A549 (cell line): ENCODE measurements around the gene SLC6A6. TPM values are rescaled to one million over a fixed set of nuclear protein-coding genes. Genes with fewer than 3 reads are reported as not detected.

ENCODE experiments used
- ATAC-seq, 2 experiments: fragments of 200-7000 bp in 1 of 2; fragments of >200 bp in 1 of 2; cut with Nextera tagmentation in 1 of 2; cut with Tn5 transposase in 1 of 2; 3 replicates each; pipeline versions ENCODE4 v1.8.0 to v1.9.1; 2018 to 2020; ENCODE audit warnings: mild to moderate bottlenecking in 1 of 2, moderate library complexity in 1 of 2
- CTCF ChIA-PET: fragments of 300-600 bp; sonication (Branson Sonifier 250); formaldehyde crosslinking; extraction: SDS; loops from one replicate; lab custom pipeline; 2021; ENCODE audit warnings: antibody characterized with exemption, inconsistent platforms; lab: Yijun Ruan, JAX
- POLR2A ChIA-PET: fragments of 350-600 bp; formaldehyde crosslinking; extraction: SDS; loops from one replicate; lab custom pipeline; 2021; ENCODE audit warnings: antibody characterized with exemption, inconsistent platforms; lab: Yijun Ruan, JAX
- DNase-seq, 2 experiments: peaks; one replicate each; pipeline versions ENCODE4 v3.0.0 to v3.0.0-alpha.2; 2011 to 2016; ENCODE audit warnings: low read depth in 1 of 2, low spot score in 1 of 2
- FAIRE-seq: peaks from 2 replicates; lab custom pipeline; 2011; peaks lifted over from hg19 to GRCh38; lab: Jason Lieb, UNC
- H3K27ac ChIP-seq, 2 experiments: fragments of >200 bp; sonication (Bioruptor Twin); formaldehyde crosslinking; 3 replicates each; pipeline ENCODE4 v1.5.1; 2016 to 2017
- H3K4me1 ChIP-seq: fragments of >200 bp; sonication (Bioruptor Twin); formaldehyde crosslinking; 3 replicates; pipeline ENCODE4 v1.6.1; 2016
- H3K4me2 ChIP-seq: fragments of >200 bp; sonication (Bioruptor Twin); formaldehyde crosslinking; 3 replicates; pipeline ENCODE4 v1.6.1; 2016
- H3K4me3 ChIP-seq: fragments of >200 bp; sonication (Bioruptor Twin); formaldehyde crosslinking; 3 replicates; pipeline ENCODE4 v1.5.1; 2016
- H3K9me3 ChIP-seq: fragments of >200 bp; sonication (Bioruptor Twin); formaldehyde crosslinking; 3 replicates; pipeline ENCODE4 v1.6.1; 2016
- GATA3 ChIP-seq: IDR thresholded peaks from 2 replicates; pipeline ENCODE4 v1.6.1; 2012; ENCODE audit warnings: borderline replicate concordance
- PHF8 ChIP-seq: fragments of 200-600 bp; sonication (generic); IDR thresholded peaks from 2 replicates; pipeline ENCODE4 v1.6.1; 2016; ENCODE audit warnings: low read depth, mild to moderate bottlenecking, antibody characterized with exemption, moderate library complexity, borderline replicate concordance
- RNF2 ChIP-seq: fragments of 200-600 bp; sonication (generic); IDR thresholded peaks from 2 replicates; pipeline ENCODE4 v1.6.1; 2016; ENCODE audit warnings: low read depth, mild to moderate bottlenecking, antibody characterized with exemption, moderate library complexity, borderline replicate concordance
- SREBF2 ChIP-seq: fragments of 450-650 bp; IDR thresholded peaks from 2 replicates; pipeline ENCODE4 v1.6.1; 2014; ENCODE audit warnings: mild to moderate bottlenecking, moderate library complexity
- ZFP36 ChIP-seq: fragments of 450-650 bp; IDR thresholded peaks from 2 replicates; pipeline ENCODE4 v1.6.1; 2014; ENCODE audit warnings: borderline replicate concordance; ENCODE audit not compliant: partially characterized antibody
- WGBS: methylation state at CpG from one replicate; pipeline ENCODE4 v1.1.6; 2017; ENCODE audit errors: missing lambda C conversion rate; 5-methylcytosine and 5-hydroxymethylcytosine counted together
- polyA plus RNA-seq, 4 experiments: library from polyadenylated mRNA; depleted of rRNA in 3 of 4; stranded (reverse); fragments of >200 nt; fragmentation: RNase III in 1 of 4; extraction: RNeasy Plus Mini Kit Qiagen cat#74134 plus additional on column Dnase treatment in 1 of 4; gene quantifications; 2 replicates in 3 of 4; 3 replicates in 1 of 4; pipeline ENCODE4 v1.2.3, GENCODE V29; 2011 to 2017
- TF ChIP-seq, protein P1 (sequence below): fragments of >200 bp; sonication (Bioruptor Twin); formaldehyde crosslinking; IDR thresholded peaks from 3 replicates; pipeline ENCODE4 v1.5.1; 2016
- TF ChIP-seq, protein P2 (sequence below): fragments of >200 bp; sonication (Bioruptor Twin); formaldehyde crosslinking; IDR thresholded peaks from 3 replicates; pipeline ENCODE4 v1.6.1; 2016
- TF ChIP-seq, protein P3 (sequence below): fragments of >200 bp; sonication (Bioruptor Twin); formaldehyde crosslinking; IDR thresholded peaks from 2 replicates; pipeline ENCODE4 v1.6.1; 2016
- TF ChIP-seq, protein P4 (sequence below): IDR thresholded peaks from 2 replicates; pipeline ENCODE4 v1.6.1; 2012

SLC6A6 gene
- polyA plus RNA-seq, 2 of the 4 experiments (the other 2 are of a cell fraction) = 73.3 to 73.8 TPM

DNA sequence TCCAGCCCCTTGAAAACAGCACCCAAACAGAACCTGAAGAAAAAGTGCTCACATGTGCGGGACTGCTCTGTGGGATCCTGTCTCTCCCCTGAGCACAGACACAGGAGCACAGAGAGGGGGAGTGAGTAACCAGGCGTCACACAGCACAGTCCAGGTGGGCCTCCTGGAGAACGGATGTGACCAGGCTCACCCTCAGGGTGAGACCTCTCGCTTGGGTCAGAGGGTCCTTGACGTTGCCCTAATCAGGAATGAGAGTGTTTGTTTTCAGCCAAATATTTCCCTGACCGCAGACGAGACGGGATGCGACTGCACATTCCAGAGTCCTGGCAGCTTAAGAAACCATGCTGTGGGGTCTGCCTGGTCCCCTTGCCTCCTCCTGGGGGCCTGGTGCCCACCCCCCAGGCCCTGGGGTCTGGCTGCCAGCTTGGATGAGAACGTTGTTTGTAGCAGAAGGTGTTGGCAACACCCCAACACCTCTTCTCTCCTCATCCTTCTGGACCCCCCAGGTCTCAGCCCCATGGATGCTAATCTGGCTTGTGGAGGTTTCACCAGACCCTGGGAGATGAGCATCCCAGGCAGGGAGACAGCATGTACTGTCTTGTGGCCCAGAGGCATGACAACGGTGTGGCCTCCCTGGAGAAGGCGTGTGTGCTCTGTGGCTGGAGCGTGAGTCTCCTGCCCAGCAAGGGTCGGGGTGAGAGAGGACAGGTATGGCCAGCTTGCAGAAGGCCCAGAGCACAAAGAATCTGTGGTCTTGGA is 42.1 kb upstream of the SLC6A6 start:
- Histone ChIP-seq H3K4me2 (no peak overlapping the region), H3K9me3 (no peaks in the 10 kb centered on the region)
- TF ChIP-seq PHF8 = no peak
- peak; percentile 49 for TF ChIP-seq ZFP36
- TF ChIP-seq, all 56 proteins: peak for 1
- WGBS = 69% methylated on average over 13 of the region's 14 CpGs
- FAIRE-seq (no peak), DNase-seq (no peak), ATAC-seq (peak in 1 of 2 experiments; percentile 15; a peak in 2 of 6 replicates)
- Histone ChIP-seq H3K27ac (no peak overlapping the region; a peak in 1 of 6 replicates), H3K4me1 (no peaks in the 10 kb centered on the region), H3K4me3 (no peak overlapping the region)
- ChIA-PET POLR2A (no interaction called here), CTCF (interaction anchor here (1.6 kb wide), 1 partner anchor 149 kb away, joined by 4 read pairs; no protein-coding TSS in a partner anchor)

DNA sequence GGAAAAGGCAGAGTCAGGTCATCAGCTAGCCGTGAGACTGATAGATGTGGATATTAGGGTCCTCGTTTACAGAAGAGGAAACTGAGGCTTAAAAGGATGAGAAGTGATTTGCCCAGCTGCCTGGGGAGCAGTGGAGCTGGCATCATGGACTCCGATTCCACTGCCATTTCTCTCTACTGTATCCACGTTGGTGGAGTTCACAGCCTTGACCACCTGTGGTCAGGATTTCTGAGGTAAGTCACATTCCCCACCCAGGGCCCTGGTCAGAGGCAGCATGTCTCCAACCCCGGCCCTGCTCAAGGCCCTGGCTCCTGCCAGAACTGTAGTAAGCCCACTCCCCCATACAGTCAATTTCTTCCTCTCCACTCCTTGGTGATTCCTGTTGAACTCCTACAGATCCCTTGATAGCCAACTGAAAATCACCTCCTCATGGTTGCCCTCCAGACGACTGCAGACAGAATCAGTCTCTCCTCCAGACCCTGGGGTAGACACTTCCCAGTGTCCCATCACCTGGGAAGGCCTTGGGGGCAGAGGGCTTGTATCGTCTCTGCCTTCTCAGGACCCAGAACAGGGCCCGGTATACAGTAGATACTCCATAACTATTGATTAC is 41.2 kb upstream of the SLC6A6 start:
- 56% methylated on average over 8 of the region's 8 CpGs for WGBS
- Histone ChIP-seq H3K9me3 (no peaks in the 10 kb centered on the region), H3K4me3 (no peak overlapping the region), H3K27ac (no peak overlapping the region), H3K4me2 (no peak overlapping the region), H3K4me1 (no peaks in the 10 kb centered on the region)
- FAIRE-seq (no peak), ATAC-seq (peak; percentile 27; a peak in 3 of 6 replicates), DNase-seq (no peak)
- TF ChIP-seq, protein P1, sequence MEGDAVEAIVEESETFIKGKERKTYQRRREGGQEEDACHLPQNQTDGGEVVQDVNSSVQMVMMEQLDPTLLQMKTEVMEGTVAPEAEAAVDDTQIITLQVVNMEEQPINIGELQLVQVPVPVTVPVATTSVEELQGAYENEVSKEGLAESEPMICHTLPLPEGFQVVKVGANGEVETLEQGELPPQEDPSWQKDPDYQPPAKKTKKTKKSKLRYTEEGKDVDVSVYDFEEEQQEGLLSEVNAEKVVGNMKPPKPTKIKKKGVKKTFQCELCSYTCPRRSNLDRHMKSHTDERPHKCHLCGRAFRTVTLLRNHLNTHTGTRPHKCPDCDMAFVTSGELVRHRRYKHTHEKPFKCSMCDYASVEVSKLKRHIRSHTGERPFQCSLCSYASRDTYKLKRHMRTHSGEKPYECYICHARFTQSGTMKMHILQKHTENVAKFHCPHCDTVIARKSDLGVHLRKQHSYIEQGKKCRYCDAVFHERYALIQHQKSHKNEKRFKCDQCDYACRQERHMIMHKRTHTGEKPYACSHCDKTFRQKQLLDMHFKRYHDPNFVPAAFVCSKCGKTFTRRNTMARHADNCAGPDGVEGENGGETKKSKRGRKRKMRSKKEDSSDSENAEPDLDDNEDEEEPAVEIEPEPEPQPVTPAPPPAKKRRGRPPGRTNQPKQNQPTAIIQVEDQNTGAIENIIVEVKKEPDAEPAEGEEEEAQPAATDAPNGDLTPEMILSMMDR = no peak
- TF ChIP-seq, protein P2, sequence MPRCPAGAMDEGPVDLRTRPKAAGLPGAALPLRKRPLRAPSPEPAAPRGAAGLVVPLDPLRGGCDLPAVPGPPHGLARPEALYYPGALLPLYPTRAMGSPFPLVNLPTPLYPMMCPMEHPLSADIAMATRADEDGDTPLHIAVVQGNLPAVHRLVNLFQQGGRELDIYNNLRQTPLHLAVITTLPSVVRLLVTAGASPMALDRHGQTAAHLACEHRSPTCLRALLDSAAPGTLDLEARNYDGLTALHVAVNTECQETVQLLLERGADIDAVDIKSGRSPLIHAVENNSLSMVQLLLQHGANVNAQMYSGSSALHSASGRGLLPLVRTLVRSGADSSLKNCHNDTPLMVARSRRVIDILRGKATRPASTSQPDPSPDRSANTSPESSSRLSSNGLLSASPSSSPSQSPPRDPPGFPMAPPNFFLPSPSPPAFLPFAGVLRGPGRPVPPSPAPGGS = no peak
- TF ChIP-seq RNF2 (no peak), GATA3 (no peak), ZFP36 (peak; percentile 16), SREBF2 (no peak)
- POLR2A ChIA-PET = no interaction called here
- CTCF ChIA-PET = interaction anchor here (1.6 kb wide), 1 partner anchor 148 kb away, joined by 4 read pairs; no protein-coding TSS in a partner anchor

DNA sequence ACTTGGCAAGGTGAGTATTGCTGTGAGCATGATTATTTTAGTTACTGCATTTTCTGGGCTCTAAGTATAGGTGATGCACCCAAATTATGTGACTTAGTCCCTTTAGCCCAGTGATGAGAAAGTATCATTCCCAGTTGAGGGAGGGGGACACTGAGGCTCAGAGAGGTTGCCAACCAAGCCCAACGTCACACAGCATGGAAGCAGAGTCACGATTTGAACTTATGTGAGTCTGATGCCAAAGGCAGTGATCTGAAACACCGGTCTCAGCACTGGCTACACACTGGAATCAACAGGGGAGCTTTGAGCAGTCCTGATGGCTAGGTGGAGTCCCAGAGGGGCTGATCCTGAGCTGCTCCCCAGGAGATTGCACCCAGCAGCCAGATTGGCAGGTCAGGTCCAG is 39.5 kb upstream of the SLC6A6 start:
- Histone ChIP-seq H3K4me2 (no peak overlapping the region), H3K4me1 (no peaks in the 10 kb centered on the region), H3K9me3 (no peaks in the 10 kb centered on the region), H3K27ac (no peak overlapping the region), H3K4me3 (no peak overlapping the region)
- DNase-seq (no peak), FAIRE-seq (no peak), ATAC-seq (no peak)
- 47% methylated on average over 3 of the region's 3 CpGs for WGBS
- ChIA-PET POLR2A (no interaction called here), CTCF (interaction anchor here (1.0 to 1.6 kb wide), 2 partner anchors 101 to 105 kb away, joined by 3 to 4 read pairs; no protein-coding TSS in a partner anchor)
- TF ChIP-seq, protein P3, sequence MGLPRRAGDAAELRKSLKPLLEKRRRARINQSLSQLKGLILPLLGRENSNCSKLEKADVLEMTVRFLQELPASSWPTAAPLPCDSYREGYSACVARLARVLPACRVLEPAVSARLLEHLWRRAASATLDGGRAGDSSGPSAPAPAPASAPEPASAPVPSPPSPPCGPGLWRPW = no peak
- TF ChIP-seq ZFP36 = peak; percentile 34

DNA sequence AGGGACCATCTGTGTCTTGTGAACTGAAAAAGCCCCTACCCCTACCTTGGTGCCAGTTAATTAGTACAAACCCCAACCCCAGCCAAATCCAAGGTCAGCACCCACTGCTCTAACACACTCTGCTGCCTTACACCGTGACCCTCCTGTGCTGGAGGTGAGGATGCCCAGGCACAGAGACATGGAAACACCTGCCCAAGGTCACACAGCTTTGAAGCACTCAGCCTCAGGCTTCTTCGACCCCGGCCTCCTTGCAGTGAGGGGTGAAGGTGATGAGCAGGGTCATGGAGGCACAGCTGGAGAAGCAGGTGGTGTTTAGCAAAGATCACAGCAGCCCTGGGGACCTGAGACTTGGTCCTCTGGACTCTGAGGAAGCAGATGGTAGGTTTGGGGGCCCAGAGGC is 39.0 kb upstream of the SLC6A6 start:
- POLR2A ChIA-PET = no interaction called here
- no peak for FAIRE-seq
- TF ChIP-seq ZFP36 = peak; percentile 22
- TF ChIP-seq, protein P4, sequence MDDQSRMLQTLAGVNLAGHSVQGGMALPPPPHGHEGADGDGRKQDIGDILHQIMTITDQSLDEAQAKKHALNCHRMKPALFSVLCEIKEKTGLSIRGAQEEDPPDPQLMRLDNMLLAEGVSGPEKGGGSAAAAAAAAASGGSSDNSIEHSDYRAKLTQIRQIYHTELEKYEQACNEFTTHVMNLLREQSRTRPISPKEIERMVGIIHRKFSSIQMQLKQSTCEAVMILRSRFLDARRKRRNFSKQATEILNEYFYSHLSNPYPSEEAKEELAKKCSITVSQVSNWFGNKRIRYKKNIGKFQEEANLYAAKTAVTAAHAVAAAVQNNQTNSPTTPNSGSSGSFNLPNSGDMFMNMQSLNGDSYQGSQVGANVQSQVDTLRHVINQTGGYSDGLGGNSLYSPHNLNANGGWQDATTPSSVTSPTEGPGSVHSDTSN = no peak
- TF ChIP-seq, all 56 proteins: peak for 1

More for the DNA sequence above, 39.0 kb upstream of the SLC6A6 start:
- ATAC-seq (no peak), DNase-seq (no peak)
- H3K4me1 ChIP-seq = no peaks in the 10 kb centered on the region
- no peaks in the 10 kb centered on the region for H3K9me3 ChIP-seq
- no peak overlapping the region for H3K27ac ChIP-seq
- 73% methylated on average over 3 of the region's 3 CpGs for WGBS
- H3K4me3 ChIP-seq = no peak overlapping the region
- H3K4me2 ChIP-seq = no peak overlapping the region
- CTCF ChIA-PET = interaction anchor here (0.9 to 1.3 kb wide), 4 partner anchors 11 to 104 kb away, joined by 3 to 4 read pairs (median 3); no protein-coding TSS in a partner anchor
